Activated effector memory CD4-positive, alpha-beta T cell treated with anti-CD3 and anti-CD28 coated beads, Interleukin-2, amount 50 U/mL, for 16 hours (primary cell): ENCODE data around the gene SUMF1.
"Not testable (repeated sequence)": the region's sequence is repeated elsewhere in the genome, so short reads cannot be mapped to it uniquely, and the experiment has no call there.

ENCODE experiments used
- DNase-seq: peaks from one replicate; pipeline ENCODE4 v3.0.0-alpha.2; 2020

SUMF1 gene

DNA sequence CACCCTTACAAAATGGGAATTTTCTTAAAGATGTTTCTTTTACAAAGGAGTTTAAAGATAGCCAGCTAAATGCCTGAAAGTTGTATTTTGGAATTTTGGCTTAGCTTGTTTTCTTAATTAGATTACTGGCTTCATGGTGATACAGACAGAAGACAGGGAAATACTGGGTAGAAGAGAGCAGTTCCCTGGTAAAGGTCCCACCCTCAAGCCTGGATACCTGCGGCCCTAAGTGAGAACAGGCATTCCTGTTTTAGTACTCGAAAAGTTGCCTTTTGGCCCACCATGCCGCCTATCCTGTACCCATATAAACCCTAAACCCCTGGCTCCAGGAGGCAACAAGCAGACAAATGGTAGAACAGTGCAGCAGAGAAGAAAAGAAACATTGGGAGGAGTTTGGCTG is 134.5 kb downstream of the SUMF1 start:
- no peak for DNase-seq

DNA sequence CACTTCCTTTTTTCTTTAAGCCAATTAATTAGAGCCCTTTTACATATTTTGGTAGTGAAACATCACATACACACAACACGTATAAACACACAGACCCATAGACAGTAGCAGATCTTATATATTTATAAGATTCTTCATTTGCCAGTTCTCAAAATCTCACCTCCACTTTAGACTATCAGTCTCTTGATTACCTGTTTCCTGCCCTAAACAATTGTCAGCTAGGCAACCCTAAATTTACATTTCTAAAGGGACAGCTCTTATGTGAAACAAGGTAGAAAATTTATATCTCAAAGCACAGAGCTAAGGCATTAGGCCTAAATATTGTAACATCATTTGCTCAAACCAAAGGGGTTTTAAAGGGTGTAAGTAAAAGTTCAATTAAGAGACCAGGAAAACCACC is 135.0 kb downstream of the SUMF1 start:
- no peak for DNase-seq

DNA sequence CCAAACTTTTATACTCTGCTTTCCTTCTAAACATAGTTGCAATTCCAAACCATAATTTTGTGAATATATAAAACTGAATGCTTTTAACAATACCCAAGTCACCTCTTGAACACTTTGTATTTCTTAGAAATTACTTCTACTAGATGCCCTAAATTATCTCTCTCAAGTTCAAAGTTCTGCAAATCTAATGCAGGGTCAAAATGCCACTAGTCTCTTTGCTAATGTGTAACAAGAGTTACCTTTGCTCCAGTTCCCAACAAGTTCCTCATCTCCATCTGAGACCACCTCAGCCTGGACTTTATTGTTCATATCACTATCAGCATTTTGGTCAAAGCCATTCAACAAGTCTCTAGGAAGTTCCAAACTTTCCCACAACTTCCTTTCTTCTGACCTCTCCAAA is 137.3 kb downstream of the SUMF1 start:
- not testable (repeated sequence) for DNase-seq

DNA sequence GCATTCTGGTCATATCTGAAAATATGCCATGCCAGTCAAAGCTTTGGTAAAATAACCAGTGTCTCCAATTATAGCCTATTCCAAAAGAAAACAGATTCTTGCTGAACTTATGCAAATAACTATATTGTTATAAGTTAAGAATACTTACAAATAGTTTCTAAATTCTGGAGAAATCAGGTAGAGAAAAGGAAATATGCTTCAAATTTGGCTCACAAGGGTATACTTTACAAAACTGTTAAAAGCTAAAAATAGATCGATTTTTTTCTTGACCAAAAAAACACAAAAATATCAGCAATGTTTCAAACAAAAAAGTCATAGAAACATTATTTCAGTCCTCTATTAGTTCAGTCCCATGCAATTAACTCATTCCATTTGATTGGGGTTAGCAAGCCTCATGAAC is 140.2 kb downstream of the SUMF1 start:
- DNase-seq, result no peak

DNA sequence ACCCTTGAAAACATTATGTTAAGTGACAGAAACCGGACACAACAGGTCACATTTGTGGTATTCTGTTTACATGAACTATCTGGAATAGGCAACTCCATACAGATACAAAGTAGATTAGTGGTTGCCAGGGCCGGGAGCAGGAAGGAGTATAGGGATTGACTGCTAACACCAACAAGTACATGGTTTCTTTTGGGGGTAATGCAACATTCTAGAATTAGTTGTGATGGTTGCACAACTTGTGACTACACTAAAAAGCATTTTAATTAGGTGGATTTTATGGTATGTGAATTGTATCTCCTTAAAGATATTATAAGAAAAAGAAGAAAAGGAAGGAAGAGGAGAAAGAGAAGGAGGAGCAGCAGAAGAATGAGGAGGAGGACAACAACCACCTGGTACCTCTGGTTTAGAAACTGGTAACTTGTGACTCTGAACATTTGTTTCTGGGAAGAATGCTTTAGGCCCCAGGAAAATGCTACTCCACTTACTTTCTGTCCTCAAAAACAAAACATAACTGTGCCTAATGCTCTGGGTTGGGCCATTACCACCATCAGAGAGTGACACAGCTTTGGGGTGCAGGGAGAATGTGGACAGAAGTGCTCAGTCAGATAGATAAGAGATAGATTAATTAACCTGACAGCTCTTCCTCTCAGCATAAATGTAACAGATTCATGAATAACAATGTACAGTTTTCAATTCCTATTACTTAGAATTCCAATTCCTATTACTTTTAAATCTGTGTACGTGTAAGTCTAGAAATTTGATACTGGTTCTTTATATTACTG is 143.6 kb downstream of the SUMF1 start:
- no peak for DNase-seq

DNA sequence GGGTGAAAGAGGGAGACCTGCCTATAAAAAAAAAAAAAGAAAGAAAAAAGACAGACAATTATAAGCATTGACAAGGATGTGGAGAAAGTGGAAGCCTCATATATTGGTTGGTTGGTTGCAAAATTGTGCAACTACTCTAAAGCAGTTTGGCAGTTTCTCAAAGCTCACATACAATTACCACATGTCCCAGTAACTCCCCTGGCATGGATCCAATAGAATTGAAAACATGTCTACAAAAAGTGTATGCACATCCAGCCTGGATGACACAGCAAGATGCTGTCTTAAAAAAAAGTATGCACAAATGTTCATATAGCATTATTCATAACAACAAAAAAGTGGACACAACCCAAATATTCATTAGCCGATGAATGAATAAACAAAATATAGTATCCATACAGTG is 144.4 kb downstream of the SUMF1 start:
- DNase-seq, result no peak

DNA sequence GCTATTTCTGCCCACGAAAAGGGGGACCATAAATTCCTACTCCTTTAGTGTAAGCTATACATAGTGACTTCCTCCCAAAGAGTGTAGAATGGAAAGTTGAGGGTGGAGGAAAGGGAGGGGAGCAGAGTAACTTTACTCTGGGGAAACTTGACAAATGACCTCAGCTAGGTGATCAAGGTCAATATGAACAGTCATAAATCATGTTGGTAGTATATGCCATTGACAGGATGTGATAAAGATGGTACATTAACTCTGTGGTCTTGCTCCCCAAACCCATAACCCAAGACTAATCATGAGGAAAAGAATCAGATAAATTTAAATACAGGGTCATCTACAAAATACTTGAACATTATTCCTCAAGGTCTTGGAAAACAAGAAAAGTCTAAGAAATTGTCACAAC is 145.3 kb downstream of the SUMF1 start:
- DNase-seq, result no peak

DNA sequence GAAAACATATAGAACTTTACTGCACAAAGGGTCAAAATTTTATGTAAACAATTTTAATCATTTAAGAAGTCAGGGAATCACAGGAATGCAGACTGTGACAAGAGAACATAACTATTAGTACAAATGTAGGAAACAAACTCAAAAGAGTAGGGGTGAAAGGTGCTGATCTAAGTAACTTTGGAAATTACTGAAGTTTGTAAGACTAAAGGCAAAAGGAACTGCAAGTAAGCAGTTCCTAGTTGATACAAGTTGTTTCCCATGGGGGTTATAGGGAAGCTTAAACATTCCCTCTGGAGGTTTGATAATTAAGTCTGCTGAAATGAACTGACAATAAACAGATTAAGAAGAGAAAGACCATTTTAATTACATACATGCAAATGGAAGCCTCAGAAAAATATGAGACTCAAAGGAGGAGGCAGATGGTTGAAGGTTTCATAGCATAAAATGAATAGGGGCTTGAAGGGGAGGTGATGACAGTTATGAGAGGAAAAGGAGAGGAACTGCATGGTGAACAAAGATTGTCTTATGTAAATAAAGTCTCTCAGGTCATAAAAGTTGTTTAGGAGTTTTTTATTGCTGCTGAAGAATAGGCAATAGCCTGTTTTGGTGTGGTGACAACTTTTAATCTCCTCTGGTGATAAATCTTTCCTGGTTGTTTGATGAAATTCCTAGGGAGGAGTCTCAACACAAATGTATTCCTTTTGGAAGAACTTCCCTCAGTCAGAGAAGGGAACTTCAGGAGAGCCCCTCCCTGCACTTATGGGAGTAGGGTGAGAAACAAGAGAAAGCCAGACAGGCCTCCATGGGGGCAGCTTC is 146.8 kb downstream of the SUMF1 start:
- no peak for DNase-seq

DNA sequence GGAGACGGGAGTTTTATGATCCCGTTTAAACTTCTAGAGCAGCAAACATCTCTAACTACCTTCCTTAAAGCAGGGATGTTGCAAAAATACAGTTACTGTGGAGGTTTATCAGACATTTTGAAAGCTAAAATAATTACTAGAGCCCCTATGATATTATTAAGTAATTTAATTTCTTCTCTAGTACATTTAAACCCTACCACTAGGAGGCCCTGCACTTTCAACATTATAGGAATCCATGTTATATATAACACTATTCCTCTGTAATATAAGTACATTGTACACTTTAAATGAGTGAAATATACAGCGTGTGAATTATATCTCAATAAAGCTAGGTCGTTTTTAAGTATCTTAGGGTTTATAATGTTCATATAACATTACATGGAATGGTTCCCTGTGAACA is 152.4 kb downstream of the SUMF1 start:
- no peak for DNase-seq

DNA sequence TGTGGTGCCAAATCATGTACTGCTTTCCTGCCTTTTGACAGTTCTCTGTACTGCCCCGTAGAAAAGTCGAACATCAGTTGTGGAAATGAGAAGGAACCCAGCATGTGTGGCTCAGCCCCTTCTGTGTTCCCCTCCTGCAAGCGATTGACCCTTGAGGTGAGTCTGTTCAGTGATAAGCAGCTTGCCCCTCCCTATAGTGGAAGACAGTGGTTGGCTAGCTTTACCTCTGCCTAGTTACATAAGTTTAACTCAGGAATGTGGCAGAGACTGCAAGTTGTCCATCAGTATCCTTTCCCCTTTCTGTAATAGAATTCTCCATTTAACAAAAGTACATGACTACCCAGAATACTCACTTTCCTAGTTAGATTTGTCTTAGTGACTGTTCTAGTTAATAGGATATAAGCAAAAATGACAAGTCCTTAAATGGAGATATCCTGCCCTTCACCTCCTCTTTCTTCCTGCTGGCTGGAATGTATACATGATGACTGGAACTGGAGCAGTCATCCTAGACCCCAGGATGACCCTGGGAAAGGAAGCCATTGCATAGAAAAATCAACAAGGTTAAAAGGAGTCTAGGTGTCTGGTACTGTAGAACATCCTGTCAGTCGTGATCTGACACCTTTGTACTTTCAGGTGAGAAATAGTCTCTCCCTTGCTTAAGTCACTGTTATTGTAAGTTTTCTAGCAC is 153.3 kb downstream of the SUMF1 start:
- DNase-seq, result no peak

DNA sequence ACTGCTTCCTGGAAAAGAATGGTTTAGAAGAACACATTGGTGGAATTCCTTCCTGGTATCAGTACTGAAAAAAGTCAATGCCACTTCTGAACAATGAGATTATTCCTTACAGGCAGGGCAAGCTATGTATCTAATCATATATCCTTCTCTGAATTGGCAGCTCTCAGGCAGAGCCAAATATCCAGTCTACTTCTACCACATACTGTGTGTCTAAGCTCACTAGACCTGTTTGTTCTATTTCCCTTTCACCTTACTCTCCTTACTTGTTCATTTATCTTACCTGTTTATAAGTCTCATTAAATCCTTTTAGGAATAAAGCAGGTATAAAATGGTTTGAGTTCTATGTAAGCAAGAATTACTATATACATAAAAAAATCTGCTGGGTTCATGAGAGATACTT is 155.6 kb downstream of the SUMF1 start:
- no peak for DNase-seq
